Kidney (tissue), 14 donors: ENCODE measurements around the gene SYS1. TPM values are rescaled to one million over a fixed set of nuclear protein-coding genes. Genes with fewer than 3 reads are reported as not detected.

ENCODE experiments used
- DNase-seq, 5 donors: peaks; one replicate each; pipeline ENCODE4 v3.0.0-alpha.2; 2013 to 2020
- FAIRE-seq: peaks from 2 replicates; lab custom pipeline; 2012; peaks lifted over from hg19 to GRCh38; lab: Jason Lieb, UNC
- H3K27ac ChIP-seq, 2 donors: one replicate each; pipeline ENCODE4 v1.7.0; 2013; ENCODE audit warnings: low read depth in 2 of 2, low read length in 2 of 2, inconsistent platforms in 1 of 2
- H3K27me3 ChIP-seq: one replicate; pipeline ENCODE4 v1.7.1; 2013; ENCODE audit warnings: low read length, inconsistent platforms; ENCODE audit not compliant: control insufficient read depth, insufficient read depth
- H3K36me3 ChIP-seq, 3 donors: one replicate each; pipeline versions ENCODE4 v1.7.0 to v1.7.1; 2013; ENCODE audit warnings: low read length in 3 of 3, control low read depth in 1 of 3, inconsistent platforms in 1 of 3; ENCODE audit not compliant: insufficient read depth in 3 of 3, control insufficient read depth in 2 of 3
- H3K4me1 ChIP-seq, 3 donors: one replicate each; pipeline versions ENCODE4 v1.7.0 to v1.7.1; 2013; ENCODE audit warnings: low read length in 3 of 3, inconsistent platforms in 1 of 3, low read depth in 1 of 3; ENCODE audit not compliant: control insufficient read depth in 2 of 3, insufficient read depth in 2 of 3
- H3K4me3 ChIP-seq, 3 donors: one replicate each; pipeline versions ENCODE4 v1.7.0 to v1.8.1; 2013; ENCODE audit warnings: low read length in 3 of 3, control low read depth in 1 of 3, inconsistent platforms in 1 of 3
- H3K9ac ChIP-seq, 3 donors: one replicate each; pipeline versions ENCODE4 v1.7.0 to v1.7.1; 2013; ENCODE audit warnings: low read length in 3 of 3, control low read depth in 1 of 3, inconsistent platforms in 1 of 3
- H3K9me3 ChIP-seq, 3 donors: one replicate each; pipeline versions ENCODE4 v1.7.0 to v1.7.1; 2013; ENCODE audit warnings: low read length in 3 of 3, control low read depth in 1 of 3, inconsistent platforms in 1 of 3; ENCODE audit not compliant: control insufficient read depth in 2 of 3, insufficient read depth in 1 of 3
- CTCF ChIP-seq: IDR thresholded peaks from 3 replicates; pipeline ENCODE4 v1.5.1; 2012; ENCODE audit warnings: mild to moderate bottlenecking, moderate library complexity, borderline replicate concordance; ENCODE audit not compliant: insufficient read depth; ENCODE audit errors: extremely low read depth
- intact Hi-C: fragments of 100-400 bp; cut with DNase I; formaldehyde crosslinking; loops from one replicate; pipeline ENCODE4 v1.11.1; 2022
- polyA plus RNA-seq: library from polyadenylated mRNA; stranded (reverse); fragments of 350-450 nt; fragmentation: Illumina TruSeq; extraction: RNeasy Lipid Tissue Mini Kit (QIAGEN cat#74804); gene quantifications from one replicate; pipeline ENCODE4 v1.2.3, GENCODE V29; 2014; ENCODE audit warnings: low read depth, low replicate concordance; ENCODE audit not compliant: insufficient read depth
- total RNA-seq: library from RNA; stranded (reverse); fragmentation: NEBNext Ultra II Directional; extraction: Animal tissue kit (Norgen Biotek cat#: 25700); gene quantifications from one replicate; pipeline ENCODE4 v1.2.1, GENCODE V29; 2021
- donor health status: control.
- donor health status: control.
- donor health status: control.
- donor health status: control.
- donor health status: control.
- donor health status: DM: yes; HTN: yes; CAD: no.
- donor health status: Normal renal cell carcinoma (clear cell type).

SYS1 gene
- total and polyA plus RNA-seq, 2 donors from 2014 or later, result 38.7 to 39.8 TPM

GRCh38 chr20:45407783-45408645, 45.1 kb downstream of the SYS1 start, which contains the start of gene DBNDD2:
TSS of gene DBNDD2 (plus strand) at chr20:45408289. CDS start at chr20:45408468, 179 bp downstream.
- DNase-seq (no peak), FAIRE-seq (no peak)
- Histone ChIP-seq H3K27ac (peak within 1 kb of the TSS; percentile 82 to 83), H3K27me3 (no peaks in the 10 kb centered on the region), H3K36me3 (peaks cover 0 to 6% (median 0%) of the 10 kb centered on the region in 3 donors), H3K9ac (peak within 1 kb of the TSS in 2 of 3 donors; percentile 79 to 89), H3K4me3 (peak within 1 kb of the TSS in 2 of 3 donors; percentile 77 to 78), H3K4me1 (peaks cover 0 to 9% (median 0%) of the 10 kb centered on the region in 3 donors), H3K9me3 (no peaks in the 10 kb centered on the region)
- intact Hi-C loops, result no loop called here
- no peak for TF ChIP-seq CTCF

GRCh38 chr20:45408646-45409213, 45.8 kb downstream of the SYS1 start:
- H3K27me3 ChIP-seq, result no peaks in the 10 kb centered on the region
- H3K27ac ChIP-seq, result no peak overlapping the region
- H3K4me3 ChIP-seq, result no peak overlapping the region
- no peak for DNase-seq
- H3K9ac ChIP-seq, result no peak overlapping the region
- H3K4me1 ChIP-seq, result peaks cover 0 to 9% (median 0%) of the 10 kb centered on the region in 3 donors
- peaks cover 0 to 6% (median 0%) of the 10 kb centered on the region in 3 donors for H3K36me3 ChIP-seq
- intact Hi-C loops, result no loop called here
- no peak for FAIRE-seq
- no peaks in the 10 kb centered on the region for H3K9me3 ChIP-seq
- no peak for TF ChIP-seq CTCF

GRCh38 chr20:45409521-45410272, 46.7 kb downstream of the SYS1 start:
- no peak overlapping the region for H3K27ac ChIP-seq
- intact Hi-C loops, result no loop called here
- H3K27me3 ChIP-seq, result no peaks in the 10 kb centered on the region
- FAIRE-seq (no peak), DNase-seq (no peak)
- H3K9me3 ChIP-seq, result no peaks in the 10 kb centered on the region
- peaks cover 0 to 9% (median 0%) of the 10 kb centered on the region in 3 donors for H3K4me1 ChIP-seq
- no peak overlapping the region for H3K4me3 ChIP-seq
- TF ChIP-seq CTCF, result no peak
- H3K36me3 ChIP-seq, result peaks cover 0 to 6% (median 0%) of the 10 kb centered on the region in 3 donors
- no peak overlapping the region for H3K9ac ChIP-seq
